Gastrocnemius medialis (tissue), 4 donors: ENCODE measurements around the gene PLXND1. TPM values are rescaled to one million over a fixed set of nuclear protein-coding genes. Genes with fewer than 3 reads are reported as not detected.

Source experiments
- ATAC-seq, 2 donors: fragments of 150-250 bp; one replicate each; pipeline ENCODE4 v1.9.1; 2016
- DNase-seq, 2 donors: peaks; one replicate each; pipeline ENCODE4 v3.0.0-alpha.2; 2019
- H3K27ac ChIP-seq, 4 donors: fragments of 200-600 bp; sonication (generic); 1 replicate in 1 of 4; 2 replicates in 3 of 4; pipeline ENCODE4 v1.5.1; 2016 to 2018; ENCODE audit warnings: mild to moderate bottlenecking in 2 of 4, moderate library complexity in 1 of 4
- H3K27me3 ChIP-seq, 3 donors: fragments of 200-600 bp; sonication (generic) in 2 of 3; 1 replicate in 1 of 3; 2 replicates in 2 of 3; pipeline versions ENCODE4 v1.5.1 to v1.6.0; 2016 to 2019; ENCODE audit warnings: mild to moderate bottlenecking in 1 of 3, moderate library complexity in 1 of 3
- H3K36me3 ChIP-seq, 2 donors: fragments of 200-600 bp; sonication (generic) in 1 of 2; one replicate each; pipeline ENCODE4 v1.5.1; 2017 to 2018
- H3K4me1 ChIP-seq, 2 donors: fragments of 200-600 bp; sonication (generic) in 1 of 2; one replicate each; pipeline ENCODE4 v1.5.1; 2016 to 2017; ENCODE audit warnings: mild to moderate bottlenecking in 2 of 2
- H3K4me3 ChIP-seq, 4 donors: fragments of 200-600 bp; sonication (generic) in 3 of 4; 1 replicate in 1 of 4; 2 replicates in 3 of 4; pipeline ENCODE4 v1.5.1; 2016 to 2019; ENCODE audit warnings: mild to moderate bottlenecking in 2 of 4
- H3K9me3 ChIP-seq, 3 donors: fragments of 200-600 bp; sonication (generic) in 2 of 3; 1 replicate in 1 of 3; 2 replicates in 2 of 3; pipeline ENCODE4 v1.5.1; 2016 to 2019
- POLR2A ChIP-seq, 2 donors: fragments of 450-650 bp; IDR thresholded peaks; one replicate each; pipeline ENCODE4 v1.6.1; 2017; ENCODE audit warnings: antibody characterized with exemption in 2 of 2, mild to moderate bottlenecking in 2 of 2, moderate library complexity in 2 of 2
- in situ Hi-C, 4 donors: fragments of 200-750 bp; cut with MboI; loops; one replicate each; pipeline versions ENCODE4 v1.15.0 to v1.8.0; 2017; ENCODE audit warnings: low sequenced_read_pairs in 4 of 4
- intact Hi-C: fragments of 100-400 bp; cut with DNase I; formaldehyde crosslinking; loops from one replicate; pipeline ENCODE4 v1.15.1; 2023; ENCODE audit warnings: low total_unique reads
- total RNA-seq, 4 donors: library from RNA; depleted of rRNA; stranded (reverse); fragments of >200 nt; gene quantifications; one replicate each; pipeline versions ENCODE4 v1.1.0 to v1.2.3, GENCODE V29; 2016
- TF ChIP-seq, protein P1 (sequence below), 5 experiments: fragments of 450-650 bp in 3 of 5; fragments of 200-600 bp in 2 of 5; sonication (generic) in 2 of 5; IDR thresholded peaks in 4 of 5; conservative IDR thresholded peaks in 1 of 5; 1 replicate in 4 of 5; 2 replicates in 1 of 5; pipeline ENCODE4 v1.5.1; 2016 to 2019; ENCODE audit warnings: antibody characterized with exemption in 5 of 5, mild to moderate bottlenecking in 3 of 5, moderate library complexity in 3 of 5

Gene PLXND1
- total RNA-seq, 4 donors from 2014 or later, result 15.7 to 70.9 (median 19.9) TPM

DNA sequence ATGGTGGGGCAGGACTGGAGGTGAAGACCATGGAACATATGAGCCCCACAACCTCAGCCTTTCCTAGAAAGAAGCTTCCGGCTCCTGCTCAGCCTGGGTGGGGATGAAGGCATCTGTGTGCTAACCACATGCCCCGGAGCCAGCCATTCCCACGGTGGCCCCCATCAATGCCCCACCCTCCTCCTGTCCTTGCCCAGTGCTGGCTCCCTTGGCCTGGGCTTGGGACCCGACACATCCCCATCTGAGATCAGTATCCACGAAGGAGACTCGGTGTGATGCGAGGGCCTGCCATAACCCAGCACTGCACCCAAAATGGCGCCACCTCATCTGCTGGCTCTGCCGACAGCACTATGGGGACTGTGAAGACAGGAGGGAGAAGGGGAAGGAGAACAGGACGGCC is 16.5 kb upstream of the PLXND1 start:
- no peak for DNase-seq
- Histone ChIP-seq H3K27me3 (no peaks in the 10 kb centered on the region), H3K27ac (peak overlapping the region; percentile 67 to 99 (median 96)), H3K4me3 (no peak overlapping the region), H3K36me3 (no peaks in the 10 kb centered on the region), H3K4me1 (peaks cover 45 to 56% of the 10 kb centered on the region in 2 donors), H3K9me3 (no peaks in the 10 kb centered on the region)
- in situ Hi-C loops, result loop anchor here in 1 of 4 donors (10.0 kb wide), 1 partner anchor 128 kb away; no protein-coding TSS in a partner anchor
- no peak for TF ChIP-seq POLR2A (IDR thresholded peaks at IDR 0.05)
- TF ChIP-seq, protein P1, sequence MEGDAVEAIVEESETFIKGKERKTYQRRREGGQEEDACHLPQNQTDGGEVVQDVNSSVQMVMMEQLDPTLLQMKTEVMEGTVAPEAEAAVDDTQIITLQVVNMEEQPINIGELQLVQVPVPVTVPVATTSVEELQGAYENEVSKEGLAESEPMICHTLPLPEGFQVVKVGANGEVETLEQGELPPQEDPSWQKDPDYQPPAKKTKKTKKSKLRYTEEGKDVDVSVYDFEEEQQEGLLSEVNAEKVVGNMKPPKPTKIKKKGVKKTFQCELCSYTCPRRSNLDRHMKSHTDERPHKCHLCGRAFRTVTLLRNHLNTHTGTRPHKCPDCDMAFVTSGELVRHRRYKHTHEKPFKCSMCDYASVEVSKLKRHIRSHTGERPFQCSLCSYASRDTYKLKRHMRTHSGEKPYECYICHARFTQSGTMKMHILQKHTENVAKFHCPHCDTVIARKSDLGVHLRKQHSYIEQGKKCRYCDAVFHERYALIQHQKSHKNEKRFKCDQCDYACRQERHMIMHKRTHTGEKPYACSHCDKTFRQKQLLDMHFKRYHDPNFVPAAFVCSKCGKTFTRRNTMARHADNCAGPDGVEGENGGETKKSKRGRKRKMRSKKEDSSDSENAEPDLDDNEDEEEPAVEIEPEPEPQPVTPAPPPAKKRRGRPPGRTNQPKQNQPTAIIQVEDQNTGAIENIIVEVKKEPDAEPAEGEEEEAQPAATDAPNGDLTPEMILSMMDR (IDR thresholded peaks at IDR 0.05 in 4 of 5, conservative IDR thresholded peaks at IDR 0.05 in 1 of 5), result no peak
- ATAC-seq, result no peak
- intact Hi-C loops, result no loop called here

DNA sequence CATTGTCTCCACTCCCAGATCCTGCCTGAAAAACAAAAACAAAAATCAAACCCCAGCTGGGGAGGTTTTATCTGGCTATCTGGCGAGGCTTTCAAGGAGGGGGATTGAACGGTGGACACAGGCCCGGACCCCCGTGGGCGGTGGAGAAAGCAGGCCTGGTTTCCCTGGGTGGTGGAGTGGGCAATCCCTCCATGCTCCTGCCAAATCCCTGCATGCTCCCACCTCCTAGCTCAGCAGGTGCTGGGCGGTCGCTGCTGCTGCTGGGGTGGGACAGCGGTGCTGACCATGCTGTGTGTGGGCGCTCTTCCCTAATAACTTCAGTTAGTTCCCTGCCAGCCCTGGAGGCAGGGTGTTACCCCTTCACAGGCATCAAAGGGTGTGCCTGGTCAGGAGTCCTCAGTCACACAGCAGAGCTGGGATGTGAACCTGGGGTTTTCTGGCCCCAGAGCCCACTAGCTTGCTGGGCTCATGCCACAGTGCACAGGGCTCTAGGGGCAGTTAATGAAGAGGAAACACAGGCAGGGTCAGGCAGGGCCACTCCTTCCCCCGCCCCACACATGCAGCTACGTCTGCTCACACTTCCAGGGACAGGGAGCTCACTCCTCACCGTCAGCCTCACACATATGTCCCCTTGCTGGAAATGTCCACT is 15.9 kb upstream of the PLXND1 start:
- Histone ChIP-seq H3K36me3 (no peaks in the 10 kb centered on the region), H3K27me3 (no peaks in the 10 kb centered on the region), H3K27ac (peak overlapping the region; percentile 67 to 99 (median 96)), H3K4me3 (no peak overlapping the region), H3K9me3 (no peaks in the 10 kb centered on the region), H3K4me1 (peaks cover 42 to 56% of the 10 kb centered on the region in 2 donors)
- TF ChIP-seq, protein P1 (IDR thresholded peaks at IDR 0.05 in 4 of 5, conservative IDR thresholded peaks at IDR 0.05 in 1 of 5), result no peak
- no peak for TF ChIP-seq POLR2A (IDR thresholded peaks at IDR 0.05)
- DNase-seq (no peak), ATAC-seq (no peak)
- in situ Hi-C loops (loop anchor here in 1 of 4 donors (10.0 kb wide), 1 partner anchor 128 kb away; no protein-coding TSS in a partner anchor), intact Hi-C loops (no loop called here)

DNA sequence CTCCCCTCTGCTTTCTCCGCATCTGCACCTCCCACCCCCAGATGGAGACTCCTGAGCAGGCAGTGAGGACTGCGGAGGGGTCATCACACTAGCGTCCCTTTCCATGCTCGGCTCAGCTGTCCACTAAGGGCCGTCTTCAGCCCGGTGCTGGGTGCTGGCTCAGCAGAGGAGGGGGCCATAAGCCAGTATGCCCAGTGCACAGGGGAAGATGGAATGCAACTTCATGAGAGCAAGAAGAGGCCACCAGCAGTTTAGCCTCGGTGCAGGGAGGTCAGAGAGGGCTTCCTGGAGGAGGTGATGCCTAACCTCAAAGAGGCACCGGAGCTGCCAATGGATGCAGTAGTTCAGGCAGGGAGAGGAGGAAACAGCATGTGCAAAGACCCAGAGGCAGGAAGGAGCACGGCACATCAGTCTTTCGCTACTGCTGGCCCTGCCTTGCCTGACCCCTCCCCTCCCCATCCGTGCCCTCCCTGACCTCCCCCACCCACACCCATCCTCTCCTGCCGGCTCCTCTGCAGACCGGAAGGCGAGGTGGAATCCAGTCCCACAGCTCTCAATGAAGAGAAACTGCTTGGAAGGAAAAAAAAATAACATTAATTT is 15.2 kb upstream of the PLXND1 start:
- no peaks in the 10 kb centered on the region for H3K9me3 ChIP-seq
- no peak overlapping the region for H3K4me3 ChIP-seq
- H3K27ac ChIP-seq, result peak overlapping the region; percentile 67 to 99 (median 96)
- DNase-seq (no peak), ATAC-seq (no peak)
- intact Hi-C loops (no loop called here), in situ Hi-C loops (loop anchor here in 1 of 4 donors (10.0 kb wide), 1 partner anchor 127 kb away; no protein-coding TSS in a partner anchor)
- no peaks in the 10 kb centered on the region for H3K36me3 ChIP-seq
- TF ChIP-seq, protein P1 (IDR thresholded peaks at IDR 0.05 in 4 of 5, conservative IDR thresholded peaks at IDR 0.05 in 1 of 5), result no peak
- no peak for TF ChIP-seq POLR2A (IDR thresholded peaks at IDR 0.05)
- peaks cover 37 to 60% of the 10 kb centered on the region in 2 donors for H3K4me1 ChIP-seq
- H3K27me3 ChIP-seq, result no peaks in the 10 kb centered on the region

DNA sequence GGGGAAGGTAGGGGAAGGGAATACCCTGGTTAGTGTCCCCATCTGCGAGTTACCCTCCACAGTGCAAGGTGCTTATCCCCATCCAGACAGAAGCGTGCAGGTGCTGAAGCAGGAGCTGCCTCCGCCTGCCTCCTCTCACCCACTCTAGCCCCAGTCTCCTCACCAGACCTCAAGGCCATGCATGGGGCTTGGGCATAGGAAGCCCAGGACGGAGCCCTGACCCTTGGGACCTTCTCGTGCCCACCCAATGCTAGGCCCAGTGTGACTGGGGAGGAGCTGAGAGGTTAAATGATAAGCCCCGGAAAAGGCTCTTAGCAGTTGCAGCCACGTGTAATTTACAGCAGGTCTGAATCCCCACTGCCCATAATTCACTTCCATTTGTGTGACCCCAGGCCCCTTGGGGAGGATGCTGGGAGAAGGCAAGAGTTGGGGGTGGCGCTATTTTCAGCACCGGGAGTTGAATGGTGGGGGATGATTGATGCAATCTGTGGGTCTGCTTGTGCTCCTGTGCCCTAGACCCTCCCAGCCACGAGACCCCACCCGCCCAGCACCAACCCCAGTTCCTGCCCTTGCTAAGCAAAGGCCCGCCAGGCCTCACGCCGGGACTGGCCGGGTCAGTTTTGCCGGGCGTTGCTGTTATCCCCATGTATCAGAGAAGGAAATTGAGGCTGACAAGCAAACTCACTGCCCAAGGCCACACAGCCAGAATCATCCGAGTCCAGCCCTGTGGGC is 14.5 kb upstream of the PLXND1 start:
- in situ Hi-C loops (loop anchor here in 1 of 4 donors (10.0 kb wide), 1 partner anchor 126 kb away; no protein-coding TSS in a partner anchor), intact Hi-C loops (no loop called here)
- Histone ChIP-seq H3K9me3 (no peaks in the 10 kb centered on the region), H3K4me1 (peaks cover 30 to 55% of the 10 kb centered on the region in 2 donors), H3K27ac (no peak overlapping the region), H3K27me3 (no peaks in the 10 kb centered on the region), H3K36me3 (no peaks in the 10 kb centered on the region), H3K4me3 (no peak overlapping the region)
- no peak for ATAC-seq
- DNase-seq, result no peak
- TF ChIP-seq, protein P1 (IDR thresholded peaks at IDR 0.05 in 4 of 5, conservative IDR thresholded peaks at IDR 0.05 in 1 of 5), result no peak
- TF ChIP-seq POLR2A (IDR thresholded peaks at IDR 0.05), result no peak
